ENCODE data around the gene MOXD1.

Gene MOXD1

GRCh38 chr6:132253906-132254305, 147.4 kb downstream of the MOXD1 start:
- TF ChIP-seq CTCF (IDR thresholded peaks at IDR 0.05; ENCODE audit: borderline replicate concordance, insufficient read depth, low read depth, low read length) = no peak
- no peak overlapping the region for H3K4me3 ChIP-seq (ENCODE audit: low read depth, low read length)

GRCh38 chr6:132253211-132253610, 148.1 kb downstream of the MOXD1 start:
- TF ChIP-seq CTCF (IDR thresholded peaks at IDR 0.05; ENCODE audit: borderline replicate concordance, insufficient read depth, low read depth, low read length) = no peak
- no peak overlapping the region for H3K4me3 ChIP-seq (ENCODE audit: low read depth, low read length)

GRCh38 chr6:132252113-132252512, 149.2 kb downstream of the MOXD1 start:
- TF ChIP-seq CTCF (IDR thresholded peaks at IDR 0.05; ENCODE audit: borderline replicate concordance, insufficient read depth, low read depth, low read length) = no peak
- no peak overlapping the region for H3K4me3 ChIP-seq (ENCODE audit: low read depth, low read length)

- TF ChIP-seq CTCF (IDR thresholded peaks at IDR 0.05; ENCODE audit: borderline replicate concordance, insufficient read depth, low read depth, low read length) = no peak
Measured at GRCh38 chr6:132251711-132252110, 149.6 kb downstream of the MOXD1 start.

GRCh38 chr6:132247381-132248159, 153.7 kb downstream of the MOXD1 start:
- no peak overlapping the region for H3K4me3 ChIP-seq (ENCODE audit: low read depth, low read length)
- TF ChIP-seq CTCF (IDR thresholded peaks at IDR 0.05; ENCODE audit: borderline replicate concordance, insufficient read depth, low read depth, low read length) = no peak

More at GRCh38 chr6:132251711-132252110, 149.6 kb downstream of the MOXD1 start:
- H3K4me3 ChIP-seq (ENCODE audit: low read depth, low read length) = no peak overlapping the region

- no peak for TF ChIP-seq CTCF (IDR thresholded peaks at IDR 0.05; ENCODE audit: borderline replicate concordance, insufficient read depth, low read depth, low read length)
- H3K4me3 ChIP-seq (ENCODE audit: low read depth, low read length) = no peak overlapping the region
Measured at GRCh38 chr6:132246632-132247270, 154.5 kb downstream of the MOXD1 start.

Measured in GM12875 (cell line).